Esophagus squamous epithelium (tissue), 5 donors: ENCODE data around the gene LTBP2. TPM values are rescaled to one million over a fixed set of nuclear protein-coding genes. Genes with fewer than 3 reads are reported as not detected.

Experiments
- DNase-seq: peaks from one replicate; lab custom pipeline; 2025; lab: John Stamatoyannopoulos, UW
- H3K27ac ChIP-seq, 4 donors: fragments of 200-600 bp; sonication (generic); one replicate each; pipeline ENCODE4 v1.5.1; 2016 to 2019; ENCODE audit warnings: mild to moderate bottlenecking in 1 of 4
- H3K27me3 ChIP-seq, 4 donors: fragments of 200-600 bp; sonication (generic); 1 replicate in 3 of 4; 2 replicates in 1 of 4; pipeline versions ENCODE4 v1.5.1 to v1.6.0; 2017 to 2021; ENCODE audit warnings: antibody characterized with exemption in 1 of 4
- H3K36me3 ChIP-seq, 3 donors: fragments of 200-600 bp; sonication (generic); one replicate each; pipeline ENCODE4 v1.5.1; 2016 to 2019
- H3K4me1 ChIP-seq, 3 donors: fragments of 200-600 bp; sonication (generic); one replicate each; pipeline ENCODE4 v1.5.1; 2017 to 2019
- H3K4me3 ChIP-seq, 4 donors: fragments of 200-600 bp; sonication (generic); 1 replicate in 3 of 4; 2 replicates in 1 of 4; pipeline ENCODE4 v1.5.1; 2016 to 2019; ENCODE audit warnings: mild to moderate bottlenecking in 2 of 4, moderate library complexity in 1 of 4
- H3K9me3 ChIP-seq, 3 donors: fragments of 200-600 bp; sonication (generic); one replicate each; pipeline ENCODE4 v1.5.1; 2016 to 2019
- CTCF ChIP-seq, 6 experiments: fragments of 450-650 bp in 4 of 6; fragments of 200-600 bp in 2 of 6; sonication (generic) in 2 of 6; IDR thresholded peaks; one replicate each; pipeline ENCODE4 v1.5.1; 2016 to 2019; ENCODE audit warnings: antibody characterized with exemption in 6 of 6, mild to moderate bottlenecking in 4 of 6, moderate library complexity in 4 of 6
- POLR2A ChIP-seq, 4 donors: fragments of 450-650 bp; IDR thresholded peaks; one replicate each; pipeline ENCODE4 v1.6.1; 2017; ENCODE audit warnings: antibody characterized with exemption in 4 of 4, mild to moderate bottlenecking in 4 of 4, moderate library complexity in 3 of 4
- whole genome bisulfite sequencing, 2 donors: methylation state at CpG; one replicate each; pipeline ENCODE4 v1.1.5; 2018; 5-methylcytosine and 5-hydroxymethylcytosine counted together
- intact Hi-C: fragments of 100-400 bp; cut with DNase I; formaldehyde crosslinking; loops from one replicate; pipeline ENCODE4 v1.15.0; 2022
- total RNA-seq, 4 donors: library from RNA; depleted of rRNA; stranded (reverse); fragments of >200 nt; gene quantifications; one replicate each; pipeline ENCODE4 v1.1.0, GENCODE V29; 2016
- donor health status: DM: yes; HTN: yes; CAD: no.

Gene LTBP2
- total RNA-seq, 4 donors from 2014 or later, result 10.3 to 41.6 (median 17.0) TPM

- Histone ChIP-seq H3K9me3 (no peaks in the 10 kb centered on the region), H3K36me3 (no peaks in the 10 kb centered on the region), H3K4me1 (peaks cover 76 to 98% (median 85%) of the 10 kb centered on the region in 3 donors), H3K4me3 (no peak overlapping the region), H3K27ac (peak overlapping the region; percentile 53 to 78 (median 70)), H3K27me3 (peaks cover 0 to 12% (median 0%) of the 10 kb centered on the region in 4 donors)
- TF ChIP-seq POLR2A (IDR thresholded peaks at IDR 0.05) (no peak), CTCF (IDR thresholded peaks at IDR 0.05) (no peak)
- 91 to 93% methylated on average over 14 of the region's 14 CpGs for WGBS, 2 donors
- DNase-seq, result no peak
- intact Hi-C loops, result no loop called here
Observed at GRCh38 chr14:74615735-74616134, 3.7 kb upstream of the LTBP2 start.

- Histone ChIP-seq H3K9me3 (no peaks in the 10 kb centered on the region), H3K4me3 (no peak overlapping the region), H3K4me1 (peaks cover 72 to 98% (median 83%) of the 10 kb centered on the region in 3 donors), H3K36me3 (no peaks in the 10 kb centered on the region), H3K27me3 (peaks cover 0 to 14% (median 0%) of the 10 kb centered on the region in 4 donors), H3K27ac (peak overlapping the region; percentile 39 to 78 (median 62))
- DNase-seq, result no peak
- WGBS, 2 donors, result 39 to 60% methylated on average over 8 of the region's 8 CpGs
- TF ChIP-seq POLR2A (IDR thresholded peaks at IDR 0.05), result no peak
- TF ChIP-seq CTCF (IDR thresholded peaks at IDR 0.05), result no peak
- intact Hi-C loops, result no loop called here
Observed at GRCh38 chr14:74614508-74615495, 2.8 kb upstream of the LTBP2 start.

- DNase-seq, result no peak
- 63 to 74% methylated on average over 7 to 10 of the region's 16 CpGs for WGBS, 2 donors
- Histone ChIP-seq H3K9me3 (no peaks in the 10 kb centered on the region), H3K4me3 (no peak overlapping the region), H3K27ac (peak overlapping the region in 2 of 4 donors; percentile 62 to 78), H3K27me3 (peaks cover 0 to 14% (median 0%) of the 10 kb centered on the region in 4 donors), H3K4me1 (peaks cover 60 to 98% (median 78%) of the 10 kb centered on the region in 3 donors), H3K36me3 (no peaks in the 10 kb centered on the region)
- no peak for TF ChIP-seq CTCF (IDR thresholded peaks at IDR 0.05)
- intact Hi-C loops, result no loop called here
Observed at GRCh38 chr14:74613211-74613914, 1.3 kb upstream of the LTBP2 start.

- WGBS, 2 donors, result 9 to 19% methylated on average over 15 to 31 of the region's 69 CpGs
- Histone ChIP-seq H3K27me3 (peaks cover 0 to 14% (median 0%) of the 10 kb centered on the region in 4 donors), H3K9me3 (no peaks in the 10 kb centered on the region), H3K36me3 (no peaks in the 10 kb centered on the region), H3K27ac (peak overlapping the region; percentile 63 to 78 (median 72)), H3K4me3 (peak overlapping the region; percentile 54 to 84 (median 72)), H3K4me1 (peaks cover 52 to 90% (median 69%) of the 10 kb centered on the region in 3 donors)
- DNase-seq, result no peak
- TF ChIP-seq CTCF (IDR thresholded peaks at IDR 0.05) (peak in 5 of 6 experiments; percentile 38 to 91 (median 71)), POLR2A (IDR thresholded peaks at IDR 0.05) (no peak)
- intact Hi-C loops, result no loop called here
Observed at GRCh38 chr14:74612350-74613021, 449 bp upstream of the LTBP2 start.
